Activated T-helper 1 cell treated with Interleukin-2 at 50 U/mL for 16 hours (primary cell): Measurements from ENCODE around the gene OS9.
"Not testable (repeated sequence)": the region's sequence is repeated elsewhere in the genome, so short reads cannot be mapped to it uniquely, and the experiment has no call there.

Source experiments
- DNase-seq: peaks from one replicate; pipeline ENCODE4 v3.0.0-alpha.2; 2020; ENCODE audit warnings: low read depth

The OS9 gene, protein sequence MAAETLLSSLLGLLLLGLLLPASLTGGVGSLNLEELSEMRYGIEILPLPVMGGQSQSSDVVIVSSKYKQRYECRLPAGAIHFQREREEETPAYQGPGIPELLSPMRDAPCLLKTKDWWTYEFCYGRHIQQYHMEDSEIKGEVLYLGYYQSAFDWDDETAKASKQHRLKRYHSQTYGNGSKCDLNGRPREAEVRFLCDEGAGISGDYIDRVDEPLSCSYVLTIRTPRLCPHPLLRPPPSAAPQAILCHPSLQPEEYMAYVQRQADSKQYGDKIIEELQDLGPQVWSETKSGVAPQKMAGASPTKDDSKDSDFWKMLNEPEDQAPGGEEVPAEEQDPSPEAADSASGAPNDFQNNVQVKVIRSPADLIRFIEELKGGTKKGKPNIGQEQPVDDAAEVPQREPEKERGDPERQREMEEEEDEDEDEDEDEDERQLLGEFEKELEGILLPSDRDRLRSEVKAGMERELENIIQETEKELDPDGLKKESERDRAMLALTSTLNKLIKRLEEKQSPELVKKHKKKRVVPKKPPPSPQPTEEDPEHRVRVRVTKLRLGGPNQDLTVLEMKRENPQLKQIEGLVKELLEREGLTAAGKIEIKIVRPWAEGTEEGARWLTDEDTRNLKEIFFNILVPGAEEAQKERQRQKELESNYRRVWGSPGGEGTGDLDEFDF

GRCh38 chr12:57693659-57694458 is at the start of gene OS9:
TSS of gene OS9 (plus strand) at chr12:57694132. CDS start at chr12:57694162, 30 bp downstream.
- peak; percentile 87 for DNase-seq

DNA sequence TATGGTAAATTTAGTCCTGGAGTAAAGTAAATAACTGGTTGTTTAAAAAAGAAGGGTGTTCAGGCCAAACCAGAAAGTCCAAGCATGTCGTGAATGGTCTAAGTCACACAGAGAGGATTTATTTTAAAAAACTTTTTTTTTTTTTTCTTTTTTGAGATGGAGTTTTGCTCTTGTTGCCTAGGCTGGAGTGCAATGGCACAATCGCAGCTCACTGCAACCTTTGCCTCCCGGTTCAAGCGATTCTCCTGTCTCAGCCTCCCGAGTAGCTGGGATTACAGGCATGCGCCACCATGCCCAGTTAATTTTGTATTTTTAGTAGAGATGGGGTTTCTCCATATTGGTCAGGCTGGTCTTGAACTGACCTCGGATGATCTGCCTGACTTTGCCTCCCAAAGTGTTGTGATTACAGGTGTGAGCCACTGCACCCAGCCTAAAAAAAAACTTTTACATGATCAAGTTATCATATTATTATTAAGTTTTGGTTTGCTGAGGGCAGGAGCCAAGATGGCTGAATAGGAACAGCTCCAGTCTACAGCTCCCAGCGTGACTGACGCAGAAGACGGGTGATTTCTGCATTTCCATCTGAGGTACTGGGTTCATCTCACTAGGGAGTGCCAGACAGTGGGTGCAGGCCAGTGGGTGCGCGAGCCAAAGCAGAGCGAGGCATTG is 47.8 kb upstream of the OS9 start:
- DNase-seq, result not testable (repeated sequence)

GRCh38 chr12:57646659-57647049 is 47.3 kb upstream of the OS9 start:
- not testable (repeated sequence) for DNase-seq

GRCh38 chr12:57654042-57654441 is 39.9 kb upstream of the OS9 start:
- no peak for DNase-seq

DNA sequence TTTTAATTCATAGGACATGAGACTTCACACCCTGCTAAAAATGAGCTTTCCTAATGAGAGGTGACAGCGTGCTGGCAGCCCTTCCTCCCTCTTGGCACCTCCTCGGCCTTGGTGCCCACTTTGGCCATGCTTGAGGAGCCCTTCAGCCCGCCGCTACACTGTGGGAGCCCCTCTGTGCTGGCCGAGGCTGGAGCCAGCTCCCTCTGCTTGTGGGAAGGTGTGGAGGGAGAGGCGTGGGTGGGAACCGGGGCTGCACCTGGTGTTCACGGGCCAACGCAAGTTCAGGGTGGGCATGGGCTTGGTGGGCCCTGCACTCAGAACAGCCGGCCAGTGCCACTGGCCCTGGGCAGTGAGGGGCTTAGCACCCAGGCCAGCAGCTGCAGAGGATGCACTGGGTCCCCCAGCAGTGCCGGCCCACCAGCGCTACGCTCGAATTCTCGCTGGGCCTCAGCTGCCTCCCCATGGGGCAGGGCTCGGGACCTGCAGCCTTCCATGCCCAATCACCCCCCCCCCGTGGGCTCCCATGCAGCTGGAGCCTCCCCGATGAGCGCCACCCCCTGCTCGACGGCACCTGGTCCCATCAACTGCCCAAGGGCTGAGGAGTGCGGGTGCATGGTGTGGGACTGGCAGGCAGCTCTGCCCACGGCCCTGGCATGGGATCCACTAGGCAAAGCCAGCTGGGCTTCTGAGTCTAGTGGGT is 38.2 kb upstream of the OS9 start:
- no peak for DNase-seq

- not testable (repeated sequence) for DNase-seq
Observed at GRCh38 chr12:57656408-57656807, 37.5 kb upstream of the OS9 start.

DNA sequence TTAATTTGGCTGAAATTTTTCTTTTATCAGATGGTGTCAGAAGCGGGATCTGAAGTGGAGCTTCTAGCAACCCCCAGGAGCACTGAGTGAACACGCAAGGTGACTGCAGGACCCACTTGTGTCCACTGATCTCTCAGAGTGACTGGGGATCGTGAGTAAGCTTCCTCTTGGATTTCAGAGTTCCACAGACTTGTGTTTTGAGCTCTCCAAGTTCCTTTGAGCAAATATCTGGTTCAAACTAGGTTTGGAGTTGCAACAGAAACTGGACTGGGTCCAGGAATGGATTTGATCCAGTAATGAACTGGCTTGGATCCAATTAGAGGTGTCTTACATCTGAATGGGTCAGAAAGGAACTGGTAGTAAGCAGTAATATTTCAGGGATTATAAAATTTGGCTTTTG is 36.2 kb upstream of the OS9 start:
- DNase-seq, result no peak

DNA sequence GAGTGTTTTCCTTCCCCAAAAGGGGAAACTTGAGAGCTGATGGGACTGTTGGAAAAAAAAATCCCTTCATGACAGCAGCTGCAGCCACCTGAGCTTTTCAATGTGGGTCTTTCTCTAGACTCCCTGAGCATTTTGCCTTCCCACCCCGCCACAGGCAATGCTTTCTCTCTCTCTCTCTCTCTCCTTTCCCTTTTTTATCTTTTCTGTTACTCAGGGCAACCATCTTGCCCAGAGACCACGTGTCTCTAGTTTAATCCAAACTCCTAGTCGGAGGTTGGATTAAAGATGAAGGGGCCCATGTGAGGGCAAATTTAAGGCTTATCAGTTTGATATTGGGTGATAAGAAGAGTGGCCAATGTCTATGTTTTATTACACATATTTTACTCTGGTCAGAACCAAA is 35.0 kb upstream of the OS9 start:
- DNase-seq, result no peak

DNA sequence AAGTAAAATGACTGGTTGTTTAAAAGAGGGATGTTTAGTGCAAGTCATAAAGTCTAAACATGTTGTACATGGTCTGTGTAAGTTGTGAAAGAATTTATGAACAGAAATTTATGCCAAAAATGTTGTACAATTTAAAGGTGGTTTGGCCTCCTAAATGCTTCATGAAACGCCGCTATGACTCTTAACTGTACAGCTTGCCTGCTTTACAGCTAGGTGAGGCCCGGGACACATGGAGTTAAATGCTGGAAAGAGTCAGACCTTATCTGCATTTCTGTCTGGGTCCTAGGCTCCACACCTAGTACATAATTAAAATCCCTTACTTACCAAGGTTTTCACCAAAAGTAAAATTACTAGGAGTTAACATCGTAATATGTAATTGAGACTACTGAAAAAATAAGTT is 32.6 kb upstream of the OS9 start:
- no peak for DNase-seq

- DNase-seq, result not testable (repeated sequence)
Observed at GRCh38 chr12:57665066-57665820, 28.7 kb upstream of the OS9 start.

- no peak for DNase-seq
Observed at GRCh38 chr12:57666897-57667296, 27.0 kb upstream of the OS9 start.

DNA sequence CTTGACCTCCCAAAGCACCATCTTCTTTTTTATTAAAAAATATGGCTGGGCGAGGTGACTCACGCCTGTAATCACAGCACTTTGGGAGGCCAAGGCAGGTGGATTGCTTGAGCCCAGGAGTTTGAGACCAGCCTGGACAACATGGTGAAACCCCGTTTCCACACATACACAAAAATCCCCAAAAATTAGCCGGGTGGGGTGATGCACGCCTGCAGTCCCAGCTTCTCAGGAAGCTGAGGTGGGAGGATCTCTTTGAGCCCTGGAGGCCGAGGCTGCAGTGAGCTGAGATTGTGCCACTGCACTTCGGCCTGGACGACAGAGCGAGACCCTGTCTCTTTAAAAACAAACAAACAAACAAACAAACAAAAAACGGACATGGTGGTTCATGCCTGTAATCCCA is 24.2 kb upstream of the OS9 start:
- DNase-seq, result not testable (repeated sequence)

GRCh38 chr12:57671811-57672210 is 22.1 kb upstream of the OS9 start:
- DNase-seq, result not testable (repeated sequence)

DNA sequence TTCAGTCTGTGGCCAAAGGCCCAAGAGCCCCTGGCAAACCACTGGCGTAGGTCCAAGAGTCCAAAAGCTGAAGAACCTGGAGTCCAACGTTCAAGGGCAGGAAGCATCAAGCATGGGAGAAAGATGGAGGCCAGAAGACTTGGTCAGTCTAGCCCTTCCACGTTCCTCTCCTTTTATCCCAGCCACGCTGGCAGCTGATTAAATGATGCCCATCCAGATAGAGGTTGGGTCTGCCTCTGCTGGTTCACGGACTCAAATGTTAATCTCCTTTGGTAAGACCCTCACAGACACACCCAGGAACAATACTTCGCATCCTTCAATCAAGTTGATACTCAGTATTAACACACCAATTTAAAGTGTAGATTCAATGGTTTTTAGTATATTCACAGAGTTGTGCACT is 21.1 kb upstream of the OS9 start:
- no peak for DNase-seq

- DNase-seq, result no peak
Observed at GRCh38 chr12:57674691-57675090, 19.2 kb upstream of the OS9 start.

DNA sequence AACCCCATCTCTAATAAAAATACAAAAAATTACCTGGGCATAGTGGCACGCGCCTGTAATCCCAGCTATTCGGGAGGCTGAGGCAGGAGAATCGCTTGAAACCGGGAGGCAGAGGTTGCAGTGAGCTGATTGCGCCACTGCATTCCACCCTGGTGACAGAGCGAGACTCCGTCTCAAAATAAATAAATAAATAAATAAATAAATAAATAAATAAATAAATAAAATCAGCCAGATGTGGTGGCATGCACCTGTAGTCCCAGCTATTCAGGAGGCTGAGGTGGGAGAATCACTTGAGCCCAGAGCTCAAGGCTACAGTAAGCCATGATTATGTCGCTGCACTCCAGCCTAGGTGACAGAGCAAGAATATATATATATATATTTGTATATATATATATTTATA is 16.0 kb upstream of the OS9 start:
- DNase-seq, result not testable (repeated sequence)

DNA sequence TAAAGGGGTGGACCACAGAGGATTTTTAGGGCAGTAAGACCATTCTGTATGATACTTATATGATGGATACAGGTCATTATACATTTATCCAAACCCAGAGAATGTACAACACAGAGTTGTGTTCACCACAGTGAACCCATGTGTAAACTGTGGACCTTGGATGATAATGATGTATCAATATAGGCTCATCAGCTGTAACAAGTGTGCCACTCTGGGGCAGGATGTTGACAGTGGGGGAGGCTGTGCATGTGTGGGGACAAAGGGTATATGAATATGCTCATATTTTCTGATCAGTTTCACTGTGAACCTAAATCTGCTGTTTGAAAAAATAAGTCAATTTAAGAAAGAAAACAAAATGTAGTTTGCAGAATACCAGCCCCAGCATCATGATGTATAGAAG is 14.2 kb upstream of the OS9 start:
- DNase-seq, result no peak

GRCh38 chr12:57687862-57688261 is 6.1 kb upstream of the OS9 start:
- DNase-seq, result no peak

DNA sequence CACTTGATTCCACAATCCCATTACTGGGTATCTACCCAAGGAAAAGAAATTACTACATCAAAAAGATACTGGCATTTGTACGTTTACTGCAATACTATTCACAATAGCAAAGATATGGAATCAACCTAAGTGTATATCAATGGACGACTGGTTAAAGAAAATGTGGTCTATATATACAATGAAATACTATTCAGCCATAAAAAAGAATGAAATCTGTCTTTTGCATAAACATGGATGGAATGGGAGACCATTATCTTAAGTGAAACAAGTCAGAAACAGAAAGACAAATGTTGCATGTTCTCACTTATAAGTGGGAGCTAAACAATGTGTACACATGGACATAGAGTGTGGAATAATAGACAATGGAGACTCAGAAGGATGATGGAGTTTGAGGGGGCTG is 5.0 kb upstream of the OS9 start:
- no peak for DNase-seq

- no peak for DNase-seq
Observed at GRCh38 chr12:57692500-57692899, 1.4 kb upstream of the OS9 start.

DNA sequence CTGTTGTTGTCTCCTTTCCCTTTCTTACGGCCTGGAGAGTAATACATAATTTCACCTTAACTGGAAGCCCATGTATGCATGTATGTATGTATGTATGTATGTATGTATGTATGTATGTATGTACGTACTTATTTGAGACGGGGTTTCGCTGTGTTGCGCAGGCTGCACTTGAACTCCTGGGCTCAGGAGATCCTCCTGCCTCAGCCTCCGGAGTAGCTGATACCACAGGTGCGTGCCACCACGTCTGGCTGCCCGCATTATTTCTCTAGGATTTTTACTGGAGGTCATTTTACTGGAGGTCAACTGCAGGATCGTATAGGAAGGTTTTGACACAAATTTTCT is 644 bp upstream of the OS9 start:
- no peak for DNase-seq
